GM23248 (cell line): ENCODE measurements around the gene CORO7.

Experiments used
- EZH2 ChIP-seq: fragments of 200-600 bp; sonication (generic); IDR thresholded peaks from 2 replicates; pipeline ENCODE4 v1.6.1; 2018; ENCODE audit warnings: antibody characterized with exemption, mild to moderate bottlenecking; ENCODE audit not compliant: insufficient read depth, poor library complexity, severe bottlenecking
- EZH2phosphoT487 ChIP-seq: fragments of 200-600 bp; sonication (generic); IDR thresholded peaks from 2 replicates; pipeline ENCODE4 v1.6.1; 2018; ENCODE audit warnings: antibody characterized with exemption, moderate library complexity, mild to moderate bottlenecking, low read depth; ENCODE audit not compliant: insufficient read depth

- no peak for TF ChIP-seq EZH2
- no peak for TF ChIP-seq EZH2phosphoT487
These were observed 38.7 kb upstream of the CORO7 start for GRCh38 chr16:4455081-4455480.
